PC-3 (cell line): ENCODE data around the gene TRIM40. TPM values are rescaled to one million over a fixed set of nuclear protein-coding genes. Genes with fewer than 3 reads are reported as not detected.

Experiments
- ATAC-seq: fragments of 200-7000 bp; cut with Tn5 transposase; 2 replicates; pipeline ENCODE4 v1.9.1; 2020; ENCODE audit warnings: mild to moderate bottlenecking, moderate library complexity
- BruUV-seq: library from RNA; stranded (reverse); fragments of 400-500 nt; replicated peaks from 2 replicates; lab custom pipeline; 2021; lab: Mats Ljungman, UMichigan
- CTCF ChIA-PET: fragments of 300-600 bp; sonication (Branson Sonifier 250); formaldehyde crosslinking; loops from one replicate; lab custom pipeline; 2022; ENCODE audit warnings: antibody characterized with exemption; lab: Charles Lee
- POLR2A ChIA-PET: fragments of 300-600 bp; sonication (Branson Sonifier 250); formaldehyde crosslinking; loops from one replicate; lab custom pipeline; 2022; ENCODE audit warnings: antibody characterized with exemption; ENCODE audit not compliant: unreplicated experiment; lab: Charles Lee
- DNase-seq: peaks from one replicate; pipeline ENCODE4 v3.0.0-alpha.2; 2015
- H2AFZ ChIP-seq: fragments of 300-600 bp; sonication (generic); 2 replicates; pipeline ENCODE4 v1.6.0; 2016; ENCODE audit warnings: antibody characterized with exemption, low read length
- H3F3A ChIP-seq: fragments of 300-600 bp; sonication (generic); one replicate; pipeline ENCODE4 v1.6.0; 2017; ENCODE audit warnings: antibody characterized with exemption, low read length, control low read depth, mild to moderate bottlenecking; ENCODE audit not compliant: unreplicated experiment
- H3K27ac ChIP-seq: fragments of 300-600 bp; sonication (generic); 2 replicates; pipeline ENCODE4 v1.5.1; 2016; ENCODE audit warnings: mild to moderate bottlenecking, low read length
- H3K27me3 ChIP-seq: fragments of 300-600 bp; sonication (generic); 2 replicates; pipeline ENCODE4 v1.6.1; 2016; ENCODE audit warnings: low read length, mixed read lengths
- H3K36me3 ChIP-seq: fragments of 300-600 bp; sonication (generic); 2 replicates; pipeline ENCODE4 v1.6.1; 2016; ENCODE audit warnings: low read depth, mixed run types, low read length, mixed read lengths
- H3K4me1 ChIP-seq: fragments of 300-600 bp; sonication (generic); 2 replicates; pipeline ENCODE4 v1.5.1; 2016; ENCODE audit warnings: low read length; ENCODE audit not compliant: insufficient read depth
- H3K4me2 ChIP-seq: fragments of 300-600 bp; sonication (generic); 2 replicates; pipeline ENCODE4 v1.6.0; 2016; ENCODE audit warnings: low read length
- H3K4me3 ChIP-seq: fragments of 300-600 bp; sonication (generic); 2 replicates; pipeline ENCODE4 v1.5.1; 2016; ENCODE audit warnings: mild to moderate bottlenecking, low read length, mixed read lengths
- H3K79me2 ChIP-seq: fragments of 300-600 bp; sonication (generic); 2 replicates; pipeline ENCODE4 v1.6.1; 2017; ENCODE audit warnings: low read length, mixed read lengths
- H3K9ac ChIP-seq: fragments of 300-600 bp; sonication (generic); 2 replicates; pipeline ENCODE4 v1.6.0; 2016; ENCODE audit warnings: mild to moderate bottlenecking, low read length
- H3K9me2 ChIP-seq: fragments of 300-600 bp; sonication (generic); replicated peaks from 2 replicates; pipeline ENCODE4 v1.6.1; 2016; ENCODE audit warnings: mixed run types, low read length, mixed read lengths
- H3K9me3 ChIP-seq: fragments of 300-600 bp; sonication (generic); 2 replicates; pipeline ENCODE4 v1.6.1; 2016; ENCODE audit warnings: low read length, mixed read lengths
- H4K20me1 ChIP-seq: fragments of 300-600 bp; sonication (generic); 2 replicates; pipeline ENCODE4 v1.6.1; 2016; ENCODE audit warnings: low read length, mixed read lengths
- EZH2 ChIP-seq: fragments of 300-600 bp; sonication (generic); IDR thresholded peaks from one replicate; pipeline ENCODE4 v1.6.1; 2017; ENCODE audit warnings: antibody characterized with exemption, mild to moderate bottlenecking, low read length; ENCODE audit not compliant: unreplicated experiment
- EZH2phosphoT487 ChIP-seq: fragments of 300-600 bp; sonication (generic); IDR thresholded peaks from 2 replicates; pipeline ENCODE4 v1.6.1; 2018; ENCODE audit warnings: mild to moderate bottlenecking, antibody characterized with exemption, low read length, borderline replicate concordance
- intact Hi-C: fragments of 100-400 bp; cut with micrococcal nuclease; formaldehyde crosslinking; loops from 2 replicates; pipeline ENCODE4 v1.9.0; 2023
- total RNA-seq: library from RNA; depleted of rRNA; stranded (reverse); fragments of >200 nt; gene quantifications from 2 replicates; pipeline ENCODE4 v1.2.3, GENCODE V29; 2014
- TF ChIP-seq, protein P1 (sequence below): fragments of 300-600 bp; sonication (generic); conservative IDR thresholded peaks from 2 replicates; pipeline ENCODE4 v1.5.1; 2017; ENCODE audit warnings: antibody characterized with exemption, low read depth, mild to moderate bottlenecking, low read length

TRIM40 gene
- total RNA-seq, 1 experiment from 2014 or later = not detected

DNA sequence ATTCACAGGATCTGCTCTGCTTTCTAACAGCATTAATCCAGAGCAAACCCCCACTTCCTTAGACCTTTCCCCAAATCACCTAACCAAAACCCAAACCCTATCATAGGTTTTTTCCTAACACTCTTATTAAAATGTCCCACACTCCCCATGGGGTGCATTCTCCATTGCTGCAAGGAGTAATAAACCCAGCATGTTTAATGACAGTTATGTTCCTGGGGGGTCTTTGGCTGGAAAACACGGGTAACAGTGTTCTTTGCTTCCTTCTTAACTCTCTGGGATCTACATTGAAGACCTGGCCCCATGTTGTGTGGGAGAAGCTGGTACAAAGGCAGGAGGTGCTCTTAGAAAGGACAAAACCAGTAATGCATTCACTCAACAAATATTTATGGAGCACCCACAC, 39.1 kb upstream of the TRIM40 start:
- intact Hi-C loops = no loop called here
- ATAC-seq (no peak), DNase-seq (no peak)
- H3K4me2 ChIP-seq = no peak overlapping the region
- H3K79me2 ChIP-seq = no peaks in the 10 kb centered on the region
- no peaks in the 10 kb centered on the region for H3K36me3 ChIP-seq
- no peak overlapping the region for H3K27ac ChIP-seq
- H3K4me1 ChIP-seq = peaks cover 33% of the 10 kb centered on the region
- H4K20me1 ChIP-seq = no peaks in the 10 kb centered on the region
- ChIA-PET CTCF (no interaction called here), POLR2A (no interaction called here)
- no peak overlapping the region for H2AFZ ChIP-seq
- no peak overlapping the region for H3K4me3 ChIP-seq
- H3K9me2 ChIP-seq = no peaks in the 10 kb centered on the region
- no peaks in the 10 kb centered on the region for H3K27me3 ChIP-seq
- no TSS peak for BruUV-seq
- H3K9ac ChIP-seq = no peak overlapping the region
- no peak for TF ChIP-seq EZH2phosphoT487
- no peak for TF ChIP-seq EZH2
- TF ChIP-seq, protein P1, sequence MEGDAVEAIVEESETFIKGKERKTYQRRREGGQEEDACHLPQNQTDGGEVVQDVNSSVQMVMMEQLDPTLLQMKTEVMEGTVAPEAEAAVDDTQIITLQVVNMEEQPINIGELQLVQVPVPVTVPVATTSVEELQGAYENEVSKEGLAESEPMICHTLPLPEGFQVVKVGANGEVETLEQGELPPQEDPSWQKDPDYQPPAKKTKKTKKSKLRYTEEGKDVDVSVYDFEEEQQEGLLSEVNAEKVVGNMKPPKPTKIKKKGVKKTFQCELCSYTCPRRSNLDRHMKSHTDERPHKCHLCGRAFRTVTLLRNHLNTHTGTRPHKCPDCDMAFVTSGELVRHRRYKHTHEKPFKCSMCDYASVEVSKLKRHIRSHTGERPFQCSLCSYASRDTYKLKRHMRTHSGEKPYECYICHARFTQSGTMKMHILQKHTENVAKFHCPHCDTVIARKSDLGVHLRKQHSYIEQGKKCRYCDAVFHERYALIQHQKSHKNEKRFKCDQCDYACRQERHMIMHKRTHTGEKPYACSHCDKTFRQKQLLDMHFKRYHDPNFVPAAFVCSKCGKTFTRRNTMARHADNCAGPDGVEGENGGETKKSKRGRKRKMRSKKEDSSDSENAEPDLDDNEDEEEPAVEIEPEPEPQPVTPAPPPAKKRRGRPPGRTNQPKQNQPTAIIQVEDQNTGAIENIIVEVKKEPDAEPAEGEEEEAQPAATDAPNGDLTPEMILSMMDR = no peak
- H3K9me3 ChIP-seq = no peaks in the 10 kb centered on the region
- H3F3A ChIP-seq = no peaks in the 10 kb centered on the region

DNA sequence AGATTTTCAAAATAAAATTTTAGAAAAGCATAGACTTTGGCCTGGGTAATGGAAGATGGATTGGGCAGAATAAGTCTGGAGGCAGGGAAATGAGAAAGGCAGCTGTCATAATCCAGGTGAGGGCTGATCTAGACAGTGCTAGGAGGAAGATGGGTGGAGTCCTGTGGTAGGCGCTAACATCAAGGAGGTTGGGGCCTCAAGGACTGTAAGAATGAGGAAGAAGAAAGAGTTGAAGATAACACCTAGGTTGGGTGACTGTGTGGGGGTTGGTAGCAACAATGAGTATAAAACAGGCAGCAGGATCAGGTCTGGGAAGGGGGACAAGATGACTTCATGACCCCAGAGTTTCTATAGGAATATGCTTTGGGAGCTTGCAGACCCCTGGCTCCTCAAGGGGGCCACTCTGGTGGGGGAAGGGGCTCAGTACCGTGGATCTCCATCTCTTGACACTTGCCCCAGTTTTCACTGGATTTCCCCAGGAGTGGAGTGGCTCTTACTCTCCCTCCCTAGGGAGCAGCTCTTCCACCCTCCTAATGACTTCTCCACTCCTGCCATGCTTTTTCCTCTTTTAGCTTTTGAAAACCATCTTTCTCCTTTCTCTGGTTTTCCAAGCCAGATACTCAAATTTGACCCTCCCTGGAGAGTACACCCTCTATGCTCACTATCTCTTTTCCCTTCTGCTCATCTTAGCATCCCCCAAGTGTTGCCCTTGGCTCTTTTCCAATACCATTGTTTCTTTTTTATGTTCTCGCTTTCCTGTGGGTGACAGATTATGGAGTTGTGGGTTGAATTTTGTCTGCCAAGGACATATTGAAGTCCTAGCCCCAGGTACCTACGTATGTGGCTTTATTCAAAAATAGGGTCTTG, 37.8 kb upstream of the TRIM40 start:
- H3K9me3 ChIP-seq = no peaks in the 10 kb centered on the region
- no peaks in the 10 kb centered on the region for H3K9me2 ChIP-seq
- ChIA-PET CTCF (no interaction called here), POLR2A (no interaction called here)
- ATAC-seq (no peak), DNase-seq (no peak)
- H3K36me3 ChIP-seq = no peaks in the 10 kb centered on the region
- H2AFZ ChIP-seq = no peak overlapping the region
- no peaks in the 10 kb centered on the region for H3F3A ChIP-seq
- TF ChIP-seq EZH2phosphoT487 (no peak), EZH2 (no peak)
- TF ChIP-seq, protein P1 = no peak
- no peaks in the 10 kb centered on the region for H3K79me2 ChIP-seq
- H4K20me1 ChIP-seq = no peaks in the 10 kb centered on the region
- intact Hi-C loops = no loop called here
- no peaks in the 10 kb centered on the region for H3K27me3 ChIP-seq
- H3K9ac ChIP-seq = no peak overlapping the region
- BruUV-seq = no TSS peak
- no peak overlapping the region for H3K4me2 ChIP-seq
- peaks cover 39% of the 10 kb centered on the region for H3K4me1 ChIP-seq
- no peak overlapping the region for H3K4me3 ChIP-seq
- H3K27ac ChIP-seq = no peak overlapping the region

DNA sequence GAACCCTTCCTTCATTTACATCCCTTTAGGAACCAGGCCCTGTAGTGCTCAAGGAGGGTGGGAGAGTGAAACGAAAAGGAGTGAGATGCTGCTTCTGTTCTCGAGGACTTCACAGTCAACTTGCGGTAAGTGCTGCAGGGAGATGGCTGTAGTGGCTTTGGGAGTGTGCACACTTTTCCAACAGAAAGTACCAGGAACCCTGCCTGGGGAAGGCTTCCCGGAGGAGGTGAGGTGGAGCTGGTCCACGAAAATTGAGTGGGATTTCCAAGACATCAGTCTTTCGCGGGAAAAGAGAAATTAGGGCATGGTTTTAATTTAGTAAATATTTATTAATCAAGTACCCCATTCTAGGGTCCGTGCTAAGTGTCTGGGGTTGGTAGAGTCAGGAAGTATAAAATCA, 35.8 kb upstream of the TRIM40 start:
- peak overlapping the region; percentile 75 for H3K4me3 ChIP-seq
- H3K36me3 ChIP-seq = no peaks in the 10 kb centered on the region
- H3K27me3 ChIP-seq = no peaks in the 10 kb centered on the region
- POLR2A ChIA-PET = no interaction called here
- BruUV-seq = TSS peak; percentile 30
- intact Hi-C loops = loop anchor here (2.0 kb wide), 2 partner anchors 25 to 309 kb away; partner anchors contain the start of gene RNF39
- H3K27ac ChIP-seq = no peak overlapping the region
- H3K9me3 ChIP-seq = no peaks in the 10 kb centered on the region
- H3K9me2 ChIP-seq = no peaks in the 10 kb centered on the region
- H4K20me1 ChIP-seq = no peaks in the 10 kb centered on the region
- no peaks in the 10 kb centered on the region for H3F3A ChIP-seq
- H3K4me2 ChIP-seq = peak overlapping the region; percentile 90
- TF ChIP-seq, protein P1 = no peak
- TF ChIP-seq EZH2 = no peak
- TF ChIP-seq EZH2phosphoT487 = no peak
- H2AFZ ChIP-seq = peak overlapping the region; percentile 92
- ATAC-seq (no peak), DNase-seq (no peak)
- CTCF ChIA-PET = no interaction called here
- peaks cover 40% of the 10 kb centered on the region for H3K4me1 ChIP-seq
- no peaks in the 10 kb centered on the region for H3K79me2 ChIP-seq
- peak overlapping the region; percentile 42; the same call in 1 of the 2 replicates for H3K9ac ChIP-seq
